WTC11 (cell line): Measurements from ENCODE around the gene LTF. TPM values are rescaled to one million over a fixed set of nuclear protein-coding genes. Genes with fewer than 3 reads are reported as not detected.
"Not testable (repeated sequence)": the region's sequence is repeated elsewhere in the genome, so short reads cannot be mapped to it uniquely, and the experiment has no call there.

ENCODE experiments used
- ATAC-seq: fragments of 200-7000 bp; cut with Tn5 transposase; 2 replicates; pipeline ENCODE4 v1.10.0; 2021; ENCODE audit warnings: mild to moderate bottlenecking, moderate library complexity
- CTCF ChIA-PET: fragments of 300-600 bp; sonication (Branson Sonifier 250); formaldehyde crosslinking; loops from one replicate; lab custom pipeline; 2021; ENCODE audit warnings: antibody characterized with exemption; lab: Charles Lee
- POLR2A ChIA-PET: fragments of 350-600 bp; sonication (Branson Sonifier 250); formaldehyde crosslinking; loops from one replicate; lab custom pipeline; 2021; ENCODE audit warnings: antibody characterized with exemption; lab: Charles Lee
- DNase-seq: peaks from one replicate; pipeline ENCODE4 v3.0.0; 2021; ENCODE audit warnings: low spot score
- H3K27ac Mint-ChIP-seq: 2 replicates; pipeline ENCODE4 v1.8.0; 2021; ENCODE audit warnings: mixed read lengths
- H3K27me3 Mint-ChIP-seq: 2 replicates; pipeline ENCODE4 v1.8.0; 2021; ENCODE audit warnings: low read depth, mild to moderate bottlenecking, moderate library complexity, mixed read lengths
- H3K36me3 Mint-ChIP-seq: 2 replicates; pipeline ENCODE4 v1.8.0; 2021; ENCODE audit warnings: mixed read lengths
- H3K4me1 Mint-ChIP-seq: 2 replicates; pipeline ENCODE4 v1.8.0; 2022; ENCODE audit warnings: mixed read lengths
- H3K4me3 Mint-ChIP-seq: 2 replicates; pipeline ENCODE4 v1.8.0; 2021; ENCODE audit warnings: mild to moderate bottlenecking, moderate library complexity, mixed read lengths
- H3K9me3 Mint-ChIP-seq: 2 replicates; pipeline ENCODE4 v1.8.0; 2021; ENCODE audit warnings: mixed read lengths
- ARID4B ChIP-seq: sonication (generic); formaldehyde crosslinking; IDR thresholded peaks from 2 replicates; pipeline ENCODE4 v1.8.0; 2023; ENCODE audit warnings: missing genetic modification reagents, mild to moderate bottlenecking, borderline replicate concordance
- E2F4 ChIP-seq: sonication (generic); formaldehyde crosslinking; IDR thresholded peaks from 2 replicates; pipeline ENCODE4 v1.8.1; 2022; ENCODE audit warnings: low read depth, mild to moderate bottlenecking, moderate library complexity, missing genetic modification reagents, borderline replicate concordance
- ETV6 ChIP-seq: sonication (generic); formaldehyde crosslinking; IDR thresholded peaks from 2 replicates; pipeline ENCODE4 v1.8.1; 2022; ENCODE audit warnings: mild to moderate bottlenecking, missing genetic modification reagents
- FOXP4 ChIP-seq: sonication (generic); formaldehyde crosslinking; IDR thresholded peaks from 2 replicates; pipeline ENCODE4 v1.8.0; 2022; ENCODE audit warnings: mild to moderate bottlenecking, missing genetic modification reagents
- IRF2 ChIP-seq: sonication (generic); formaldehyde crosslinking; IDR thresholded peaks from 2 replicates; pipeline ENCODE4 v1.8.0; 2022; ENCODE audit warnings: low read depth, missing genetic modification reagents, borderline replicate concordance
- NFE2L1 ChIP-seq: sonication (generic); formaldehyde crosslinking; IDR thresholded peaks from 2 replicates; pipeline ENCODE4 v1.8.1; 2023; ENCODE audit warnings: missing genetic modification reagents
- NR1H2 ChIP-seq: sonication (generic); formaldehyde crosslinking; IDR thresholded peaks from 2 replicates; pipeline ENCODE4 v1.9.0; 2021; ENCODE audit warnings: mild to moderate bottlenecking, moderate library complexity, missing genetic modification reagents
- PRRX2 ChIP-seq: fragments of 250-450 bp; sonication (Bioruptor Pico); IDR thresholded peaks from 2 replicates; pipeline ENCODE4 v1.8.0; 2021; ENCODE audit warnings: mild to moderate bottlenecking
- TP53 ChIP-seq: sonication (generic); formaldehyde crosslinking; IDR thresholded peaks from 2 replicates; pipeline ENCODE4 v1.8.1; 2023; ENCODE audit warnings: mild to moderate bottlenecking, missing genetic modification reagents
- USF1 ChIP-seq: sonication (generic); formaldehyde crosslinking; IDR thresholded peaks from 2 replicates; pipeline ENCODE4 v1.8.0; 2022; ENCODE audit warnings: mild to moderate bottlenecking, missing genetic modification reagents
- ZNF219 ChIP-seq: sonication (generic); formaldehyde crosslinking; IDR thresholded peaks from 2 replicates; pipeline ENCODE4 v1.8.0; 2023; ENCODE audit warnings: missing genetic modification reagents, mild to moderate bottlenecking, borderline replicate concordance
- ZNF317 ChIP-seq: sonication (generic); formaldehyde crosslinking; IDR thresholded peaks from 2 replicates; pipeline ENCODE4 v1.8.1; 2023; ENCODE audit warnings: low read depth, mild to moderate bottlenecking, moderate library complexity, missing genetic modification reagents, borderline replicate concordance
- ZNF416 ChIP-seq: fragments of 250-450 bp; sonication (Bioruptor Pico); IDR thresholded peaks from 2 replicates; pipeline ENCODE4 v1.9.0; 2021; ENCODE audit warnings: mild to moderate bottlenecking, inconsistent platforms
- total RNA-seq: library from RNA; stranded (reverse); gene quantifications from 3 replicates; pipeline ENCODE4 v1.2.3, GENCODE V29; 2021

The LTF gene
- total RNA-seq, 1 experiment from 2014 or later: 0.22 TPM

GRCh38 chr3:46427916-46428833 is 36.5 kb downstream of the LTF start (continued):
- TF ChIP-seq ZNF416 (CRISPR knock-in tag) (no peak), ARID4B (CRISPR knock-in tag) (no peak), PRRX2 (CRISPR knock-in tag) (no peak), NFE2L1 (CRISPR knock-in tag) (no peak)
- TF ChIP-seq, all 79 proteins: peak for 0

- H3K4me3 Mint-ChIP-seq, POLR2A ChIA-PET, DNase-seq, H3K27ac Mint-ChIP-seq, H3K4me1 Mint-ChIP-seq, ATAC-seq, H3K27me3 Mint-ChIP-seq: not testable (repeated sequence)
- peaks cover 22% of the 10 kb centered on the region for H3K9me3 Mint-ChIP-seq
- CTCF ChIA-PET: interaction anchor here (0.6 to 1.6 kb wide), 26 partner anchors 10 to 459 kb away, joined by 3 to 17 read pairs (median 4); partner anchors contain the start of genes CCR1, CCR3 and CCR5
- H3K36me3 Mint-ChIP-seq: peaks cover 19% of the 10 kb centered on the region
Observed at GRCh38 chr3:46427404-46427803, 37.3 kb downstream of the LTF start.

GRCh38 chr3:46426476-46426875 is 38.2 kb downstream of the LTF start:
- CTCF ChIA-PET: interaction anchor here (0.9 to 1.6 kb wide), 11 partner anchors 15 to 373 kb away, joined by 3 to 17 read pairs (median 7); no protein-coding TSS in a partner anchor
- DNase-seq, H3K4me3 Mint-ChIP-seq, H3K4me1 Mint-ChIP-seq, POLR2A ChIA-PET, H3K27ac Mint-ChIP-seq, ATAC-seq, H3K27me3 Mint-ChIP-seq: not testable (repeated sequence)
- Mint-ChIP-seq H3K36me3 (peaks cover 10% of the 10 kb centered on the region), H3K9me3 (peaks cover 12% of the 10 kb centered on the region)

- H3K27ac Mint-ChIP-seq: no peak overlapping the region
- CTCF ChIA-PET: interaction anchor here (1.0 kb wide), 1 partner anchor 486 kb away, joined by 3 read pairs; no protein-coding TSS in a partner anchor
Observed at GRCh38 chr3:46423588-46423987, 41.1 kb downstream of the LTF start.

More at GRCh38 chr3:46423588-46423987, 41.1 kb downstream of the LTF start:
- H3K4me3 Mint-ChIP-seq: no peak overlapping the region
- POLR2A ChIA-PET: no interaction called here
- peaks cover 4% of the 10 kb centered on the region for H3K4me1 Mint-ChIP-seq
- ATAC-seq: no peak
- H3K36me3 Mint-ChIP-seq: no peaks in the 10 kb centered on the region
- no peak for TF ChIP-seq ETV6 (CRISPR knock-in tag)
- no peak for TF ChIP-seq E2F4
- no peak for TF ChIP-seq TP53 (CRISPR knock-in tag)
- no peak for TF ChIP-seq FOXP4
- no peak for TF ChIP-seq ZNF317
- TF ChIP-seq NFE2L1 (CRISPR knock-in tag): no peak
- TF ChIP-seq ZNF219 (CRISPR knock-in tag): no peak
- TF ChIP-seq USF1 (CRISPR knock-in tag): no peak
- TF ChIP-seq IRF2 (CRISPR knock-in tag): no peak
- TF ChIP-seq NR1H2: no peak
- TF ChIP-seq, all 79 proteins: peak for 0
- no peaks in the 10 kb centered on the region for H3K9me3 Mint-ChIP-seq
- no peak for DNase-seq
- no peaks in the 10 kb centered on the region for H3K27me3 Mint-ChIP-seq
